ENCODE results near the gene TTC23. TPM values are rescaled to one million over a fixed set of nuclear protein-coding genes. Genes with fewer than 3 reads are reported as not detected.

The TTC23 gene
- total and polyA plus RNA-seq, 9 of the 15 experiments (the other 6 are each of a cell fraction or from before 2014, with no cell fraction given) = 0.41 to 4.5 (median 2.5) TPM

DNA sequence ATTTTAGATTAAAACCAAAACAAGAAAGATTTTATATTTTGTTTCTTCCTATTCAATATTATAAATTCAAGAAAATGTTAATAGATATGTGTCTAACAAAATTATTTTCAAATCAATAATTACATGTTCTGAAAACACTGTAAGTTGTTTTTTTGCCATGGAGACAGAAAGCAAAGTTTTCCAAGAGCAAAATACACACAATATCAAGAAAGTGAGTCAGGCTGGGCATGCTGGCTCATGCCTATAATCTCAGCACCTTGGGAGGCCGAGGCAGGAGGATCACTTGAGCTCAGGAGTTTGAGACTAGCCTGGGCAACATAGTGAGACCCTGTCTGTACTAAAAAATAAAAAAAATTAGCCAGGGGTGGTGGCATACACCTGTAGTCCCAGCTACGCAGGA, 71.7 kb downstream of the TTC23 start:
- Histone ChIP-seq H3K4me1 (replicated peaks in 1 of 2; ENCODE audit: control insufficient read depth in 2 of 2, insufficient read depth in 2 of 2, low read length in 2 of 2) (peaks cover 0 to 4% of the 10 kb centered on the region in 2 experiments; a peak in 2 of 5 replicates), H3K27ac (ENCODE audit: extremely low read depth, low read depth, low read length) (no peak overlapping the region), H3K79me2 (ENCODE audit: control insufficient read depth, insufficient read depth, low read length) (no peaks in the 10 kb centered on the region), H3K9me1 (ENCODE audit: control insufficient read depth, insufficient read depth, low read length) (no peaks in the 10 kb centered on the region), H2AFZ (ENCODE audit: low read depth, low read length) (no peak overlapping the region), H3K36me3 (ENCODE audit: control insufficient read depth, insufficient read depth, low read length) (no peaks in the 10 kb centered on the region), H3K9ac (ENCODE audit: insufficient read depth in 1 of 2, low read depth in 2 of 2, low read length in 2 of 2) (no peak overlapping the region), H4K20me1 (replicated peaks; ENCODE audit: control insufficient read depth, insufficient read depth, low read length) (no peaks in the 10 kb centered on the region), H3K4me3 (no peak overlapping the region), H3K9me3 (replicated peaks; ENCODE audit: control insufficient read depth, insufficient read depth, low read depth, low read length) (no peaks in the 10 kb centered on the region), H3K4me2 (ENCODE audit: insufficient read depth, low read length) (no peak overlapping the region), H3K27me3 (ENCODE audit: control insufficient read depth in 2 of 2, insufficient read depth in 2 of 2, low read length in 2 of 2) (no peaks in the 10 kb centered on the region)
- in situ Hi-C loops (cut with MboI) = no loop called here
- WGBS (ENCODE audit: insufficient coverage, low coverage, missing lambda C conversion rate) = 41% methylated on average over 2 of the region's 2 CpGs
- no peak for FAIRE-seq
- intact Hi-C loops (cut with micrococcal nuclease) = no loop called here
- ChIA-PET POLR2A (no interaction called here), CTCF (ENCODE audit: low intra/inter-chr PET ratio) (no interaction called here)
- no TSS peak for BruUV-seq (replicated peaks)
- ATAC-seq = no peak
- DNase-seq (ENCODE audit: extremely low read depth in 1 of 4, low spot score in 3 of 4) = no peak
- TF ChIP-seq POLR2A (conservative IDR thresholded peaks at IDR 0.05) (no peak), RUNX1 (IDR thresholded peaks at IDR 0.05; ENCODE audit: low read depth) (no peak), NFATC3 (IDR thresholded peaks at IDR 0.05) (no peak), PHF8 (IDR thresholded peaks at IDR 0.05; ENCODE audit: borderline replicate concordance, low read length) (no peak), JUN (IDR thresholded peaks at IDR 0.05; ENCODE audit: borderline replicate concordance, low read depth, low read length) (no peak), JUN (CRISPR knock-in tag; IDR thresholded peaks at IDR 0.05; ENCODE audit: borderline replicate concordance) (no peak), ZNF232 (CRISPR knock-in tag; IDR thresholded peaks at IDR 0.05) (no peak), ZNF282 (CRISPR knock-in tag; IDR thresholded peaks at IDR 0.05) (no peak), CBX1 (IDR thresholded peaks at IDR 0.05; ENCODE audit: low read depth) (no peak), CCAR2 (IDR thresholded peaks at IDR 0.05; ENCODE audit: low read depth, low read length) (no peak)
- TF ChIP-seq, protein P1, sequence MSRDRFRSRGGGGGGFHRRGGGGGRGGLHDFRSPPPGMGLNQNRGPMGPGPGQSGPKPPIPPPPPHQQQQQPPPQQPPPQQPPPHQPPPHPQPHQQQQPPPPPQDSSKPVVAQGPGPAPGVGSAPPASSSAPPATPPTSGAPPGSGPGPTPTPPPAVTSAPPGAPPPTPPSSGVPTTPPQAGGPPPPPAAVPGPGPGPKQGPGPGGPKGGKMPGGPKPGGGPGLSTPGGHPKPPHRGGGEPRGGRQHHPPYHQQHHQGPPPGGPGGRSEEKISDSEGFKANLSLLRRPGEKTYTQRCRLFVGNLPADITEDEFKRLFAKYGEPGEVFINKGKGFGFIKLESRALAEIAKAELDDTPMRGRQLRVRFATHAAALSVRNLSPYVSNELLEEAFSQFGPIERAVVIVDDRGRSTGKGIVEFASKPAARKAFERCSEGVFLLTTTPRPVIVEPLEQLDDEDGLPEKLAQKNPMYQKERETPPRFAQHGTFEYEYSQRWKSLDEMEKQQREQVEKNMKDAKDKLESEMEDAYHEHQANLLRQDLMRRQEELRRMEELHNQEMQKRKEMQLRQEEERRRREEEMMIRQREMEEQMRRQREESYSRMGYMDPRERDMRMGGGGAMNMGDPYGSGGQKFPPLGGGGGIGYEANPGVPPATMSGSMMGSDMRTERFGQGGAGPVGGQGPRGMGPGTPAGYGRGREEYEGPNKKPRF (IDR thresholded peaks at IDR 0.05; ENCODE audit: low read depth, low read length) = no peak
- TF ChIP-seq, protein P2, sequence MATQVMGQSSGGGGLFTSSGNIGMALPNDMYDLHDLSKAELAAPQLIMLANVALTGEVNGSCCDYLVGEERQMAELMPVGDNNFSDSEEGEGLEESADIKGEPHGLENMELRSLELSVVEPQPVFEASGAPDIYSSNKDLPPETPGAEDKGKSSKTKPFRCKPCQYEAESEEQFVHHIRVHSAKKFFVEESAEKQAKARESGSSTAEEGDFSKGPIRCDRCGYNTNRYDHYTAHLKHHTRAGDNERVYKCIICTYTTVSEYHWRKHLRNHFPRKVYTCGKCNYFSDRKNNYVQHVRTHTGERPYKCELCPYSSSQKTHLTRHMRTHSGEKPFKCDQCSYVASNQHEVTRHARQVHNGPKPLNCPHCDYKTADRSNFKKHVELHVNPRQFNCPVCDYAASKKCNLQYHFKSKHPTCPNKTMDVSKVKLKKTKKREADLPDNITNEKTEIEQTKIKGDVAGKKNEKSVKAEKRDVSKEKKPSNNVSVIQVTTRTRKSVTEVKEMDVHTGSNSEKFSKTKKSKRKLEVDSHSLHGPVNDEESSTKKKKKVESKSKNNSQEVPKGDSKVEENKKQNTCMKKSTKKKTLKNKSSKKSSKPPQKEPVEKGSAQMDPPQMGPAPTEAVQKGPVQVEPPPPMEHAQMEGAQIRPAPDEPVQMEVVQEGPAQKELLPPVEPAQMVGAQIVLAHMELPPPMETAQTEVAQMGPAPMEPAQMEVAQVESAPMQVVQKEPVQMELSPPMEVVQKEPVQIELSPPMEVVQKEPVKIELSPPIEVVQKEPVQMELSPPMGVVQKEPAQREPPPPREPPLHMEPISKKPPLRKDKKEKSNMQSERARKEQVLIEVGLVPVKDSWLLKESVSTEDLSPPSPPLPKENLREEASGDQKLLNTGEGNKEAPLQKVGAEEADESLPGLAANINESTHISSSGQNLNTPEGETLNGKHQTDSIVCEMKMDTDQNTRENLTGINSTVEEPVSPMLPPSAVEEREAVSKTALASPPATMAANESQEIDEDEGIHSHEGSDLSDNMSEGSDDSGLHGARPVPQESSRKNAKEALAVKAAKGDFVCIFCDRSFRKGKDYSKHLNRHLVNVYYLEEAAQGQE (IDR thresholded peaks at IDR 0.05; ENCODE audit: borderline replicate concordance) = no peak
- TF ChIP-seq, protein P2 (CRISPR knock-in tag; IDR thresholded peaks at IDR 0.05; ENCODE audit: low read depth) = no peak
- TF ChIP-seq, protein P3, sequence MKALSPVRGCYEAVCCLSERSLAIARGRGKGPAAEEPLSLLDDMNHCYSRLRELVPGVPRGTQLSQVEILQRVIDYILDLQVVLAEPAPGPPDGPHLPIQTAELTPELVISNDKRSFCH (CRISPR knock-in tag; IDR thresholded peaks at IDR 0.05) = no peak
- TF ChIP-seq, protein P3 (tag; IDR thresholded peaks at IDR 0.05) = no peak

All from K562 (cell line).